HepG2 (cell line): ENCODE data around the gene TAPBP. TPM values are rescaled to one million over a fixed set of nuclear protein-coding genes. Genes with fewer than 3 reads are reported as not detected.
A peak's percentile ranks its signal among the peaks of the same experiment; 100 is the strongest.

Experiments used
- ATF1 ChIP-seq: IDR thresholded peaks from 2 replicates; pipeline ENCODE4 v1.6.1; 2016; ENCODE audit warnings: mild to moderate bottlenecking, control low read depth
- BRD4 ChIP-seq: sonication (generic); formaldehyde crosslinking; IDR thresholded peaks from 2 replicates; pipeline ENCODE4 v1.4.0; 2020; ENCODE audit warnings: missing genetic modification reagents
- CAMTA2 ChIP-seq: sonication (generic); formaldehyde crosslinking; IDR thresholded peaks from 2 replicates; pipeline ENCODE4 v1.4.0; 2020; ENCODE audit warnings: mild to moderate bottlenecking, missing genetic modification reagents, borderline replicate concordance
- CBX5 ChIP-seq: sonication (generic); formaldehyde crosslinking; IDR thresholded peaks from 2 replicates; pipeline ENCODE4 v1.4.0; 2020; ENCODE audit warnings: missing genetic modification reagents, borderline replicate concordance
- ETV5 ChIP-seq: IDR thresholded peaks from 2 replicates; pipeline ENCODE4 v1.6.1; 2018; ENCODE audit warnings: missing biosample characterization, missing genetic modification reagents, inconsistent platforms, borderline replicate concordance
- GLMP ChIP-seq: sonication (generic); formaldehyde crosslinking; IDR thresholded peaks from 2 replicates; pipeline ENCODE4 v1.9.0; 2021; ENCODE audit warnings: missing genetic modification reagents, mild to moderate bottlenecking, borderline replicate concordance
- KMT2A ChIP-seq: sonication (generic); formaldehyde crosslinking; IDR thresholded peaks from 2 replicates; pipeline ENCODE4 v1.4.0; 2020; ENCODE audit warnings: missing genetic modification reagents
- MIER2 ChIP-seq: IDR thresholded peaks from 2 replicates; pipeline ENCODE4 v1.6.1; 2016; ENCODE audit warnings: missing biosample characterization, missing genetic modification reagents
- NR2F6 ChIP-seq, 2 experiments: IDR thresholded peaks; 2 replicates each; pipeline ENCODE4 v1.6.1; 2016; ENCODE audit warnings: antibody characterized with exemption in 1 of 2, mild to moderate bottlenecking in 1 of 2
- SP4 ChIP-seq: sonication (generic); formaldehyde crosslinking; IDR thresholded peaks from 2 replicates; pipeline ENCODE4 v1.8.1; 2023; ENCODE audit warnings: mild to moderate bottlenecking, missing genetic modification reagents
- TRAFD1 ChIP-seq: sonication (generic); formaldehyde crosslinking; IDR thresholded peaks from 2 replicates; pipeline ENCODE4 v1.5.1; 2020; ENCODE audit warnings: missing genetic modification reagents, mild to moderate bottlenecking, borderline replicate concordance
- ZFP1 ChIP-seq: IDR thresholded peaks from 2 replicates; pipeline ENCODE4 v1.6.1; 2016
- ZNF446 ChIP-seq: sonication (generic); formaldehyde crosslinking; IDR thresholded peaks from 2 replicates; pipeline ENCODE4 v1.5.0; 2020; ENCODE audit warnings: mild to moderate bottlenecking, missing genetic modification reagents
- ZNF530 ChIP-seq: sonication (generic); formaldehyde crosslinking; IDR thresholded peaks from 2 replicates; pipeline ENCODE4 v1.5.0; 2020; ENCODE audit warnings: low read depth, mild to moderate bottlenecking, missing genetic modification reagents
- ZNF709 ChIP-seq: sonication (generic); formaldehyde crosslinking; IDR thresholded peaks from 2 replicates; pipeline ENCODE4 v1.5.0; 2020; ENCODE audit warnings: mild to moderate bottlenecking, missing genetic modification reagents
- ZNF737 ChIP-seq: sonication (generic); formaldehyde crosslinking; IDR thresholded peaks from 2 replicates; pipeline ENCODE4 v1.5.0; 2020; ENCODE audit warnings: missing genetic modification reagents, mild to moderate bottlenecking, borderline replicate concordance
- ZNF788 ChIP-seq: sonication (generic); formaldehyde crosslinking; IDR thresholded peaks from 2 replicates; pipeline ENCODE4 v1.5.0; 2020; ENCODE audit warnings: mild to moderate bottlenecking, missing genetic modification reagents, borderline replicate concordance
- polyA plus RNA-seq, 8 experiments: library from polyadenylated mRNA; depleted of rRNA in 3 of 8; stranded (reverse) in 7 of 8; unstranded in 1 of 8; fragments of >200 nt; fragmentation: Illumina TruSeq in 4 of 8; extraction: Trizol in 4 of 8; gene quantifications; 2 replicates each; pipeline versions ENCODE4 v1.2.1 to v1.2.3, GENCODE V29; 2011 to 2016; ENCODE audit warnings: low read depth in 4 of 8, missing spikeins in 1 of 8, mixed read lengths in 1 of 8; ENCODE audit not compliant: insufficient read depth in 1 of 8
- total RNA-seq, 5 experiments: library from RNA; depleted of rRNA; stranded (reverse); fragments of >200 nt; fragmentation: Illumina TruSeq; extraction: Trizol; gene quantifications; 2 replicates each; pipeline ENCODE4 v1.2.3, GENCODE V29; 2016; ENCODE audit warnings: low read depth in 1 of 5
- TF ChIP-seq, protein P1 (sequence below), 2 experiments: sonication (generic) in 1 of 2; formaldehyde crosslinking in 1 of 2; IDR thresholded peaks; 2 replicates each; pipeline versions ENCODE4 v1.5.1 to v1.6.1; 2011 to 2020; ENCODE audit warnings: borderline replicate concordance in 1 of 2, low read depth in 1 of 2, low read length in 1 of 2, mild to moderate bottlenecking in 1 of 2, missing genetic modification reagents in 1 of 2, moderate library complexity in 1 of 2
- TF ChIP-seq, protein P2 (sequence below): sonication (generic); formaldehyde crosslinking; IDR thresholded peaks from 2 replicates; pipeline ENCODE4 v1.4.0; 2020; ENCODE audit warnings: missing genetic modification reagents, borderline replicate concordance
- TF ChIP-seq, protein P3 (sequence below): sonication (generic); formaldehyde crosslinking; IDR thresholded peaks from 2 replicates; pipeline ENCODE4 v1.4.0; 2020; ENCODE audit warnings: mild to moderate bottlenecking, missing genetic modification reagents

TAPBP gene
- total and polyA plus RNA-seq, 2 of the 13 experiments (the other 11 are each of a cell fraction or from before 2014, with no cell fraction given) = 27.4 to 32.3 TPM

- TF ChIP-seq, protein P1, sequence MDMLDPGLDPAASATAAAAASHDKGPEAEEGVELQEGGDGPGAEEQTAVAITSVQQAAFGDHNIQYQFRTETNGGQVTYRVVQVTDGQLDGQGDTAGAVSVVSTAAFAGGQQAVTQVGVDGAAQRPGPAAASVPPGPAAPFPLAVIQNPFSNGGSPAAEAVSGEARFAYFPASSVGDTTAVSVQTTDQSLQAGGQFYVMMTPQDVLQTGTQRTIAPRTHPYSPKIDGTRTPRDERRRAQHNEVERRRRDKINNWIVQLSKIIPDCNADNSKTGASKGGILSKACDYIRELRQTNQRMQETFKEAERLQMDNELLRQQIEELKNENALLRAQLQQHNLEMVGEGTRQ (IDR thresholded peaks at IDR 0.05; ENCODE audit: low read depth, low read length) = no peak
- TF ChIP-seq, protein P1 (CRISPR knock-in tag; IDR thresholded peaks at IDR 0.05; ENCODE audit: borderline replicate concordance) = no peak
- TF ChIP-seq MIER2 (CRISPR knock-in tag) = no peak
- TF ChIP-seq CAMTA2 = 0 out of 2 replicates have a peak, but pooled peaks have one; percentile 82
- no peak for TF ChIP-seq ATF1 (CRISPR knock-in tag)
- 0 out of 2 replicates have a peak, but pooled peaks have one; percentile 6 for TF ChIP-seq KMT2A (CRISPR knock-in tag)
- TF ChIP-seq CBX5 (CRISPR knock-in tag) = 0 out of 2 replicates have a peak, but pooled peaks have one; percentile 33
- TF ChIP-seq SP4 (CRISPR knock-in tag) = peak; percentile 41
- no peak for TF ChIP-seq ZNF530 (CRISPR knock-in tag)
- TF ChIP-seq ZFP1 = no peak
- no peak for TF ChIP-seq ETV5
- TF ChIP-seq ZNF737 = peak; percentile 82; the same call in 1 of the 2 replicates
- TF ChIP-seq BRD4 (CRISPR knock-in tag) = 0 out of 2 replicates have a peak, but pooled peaks have one; percentile 42
- peak; percentile 85; the same call in 1 of the 2 replicates for TF ChIP-seq ZNF446 (CRISPR knock-in tag)
- TF ChIP-seq TRAFD1 (CRISPR knock-in tag) = no peak
- no peak for TF ChIP-seq GLMP
- TF ChIP-seq, protein P2, sequence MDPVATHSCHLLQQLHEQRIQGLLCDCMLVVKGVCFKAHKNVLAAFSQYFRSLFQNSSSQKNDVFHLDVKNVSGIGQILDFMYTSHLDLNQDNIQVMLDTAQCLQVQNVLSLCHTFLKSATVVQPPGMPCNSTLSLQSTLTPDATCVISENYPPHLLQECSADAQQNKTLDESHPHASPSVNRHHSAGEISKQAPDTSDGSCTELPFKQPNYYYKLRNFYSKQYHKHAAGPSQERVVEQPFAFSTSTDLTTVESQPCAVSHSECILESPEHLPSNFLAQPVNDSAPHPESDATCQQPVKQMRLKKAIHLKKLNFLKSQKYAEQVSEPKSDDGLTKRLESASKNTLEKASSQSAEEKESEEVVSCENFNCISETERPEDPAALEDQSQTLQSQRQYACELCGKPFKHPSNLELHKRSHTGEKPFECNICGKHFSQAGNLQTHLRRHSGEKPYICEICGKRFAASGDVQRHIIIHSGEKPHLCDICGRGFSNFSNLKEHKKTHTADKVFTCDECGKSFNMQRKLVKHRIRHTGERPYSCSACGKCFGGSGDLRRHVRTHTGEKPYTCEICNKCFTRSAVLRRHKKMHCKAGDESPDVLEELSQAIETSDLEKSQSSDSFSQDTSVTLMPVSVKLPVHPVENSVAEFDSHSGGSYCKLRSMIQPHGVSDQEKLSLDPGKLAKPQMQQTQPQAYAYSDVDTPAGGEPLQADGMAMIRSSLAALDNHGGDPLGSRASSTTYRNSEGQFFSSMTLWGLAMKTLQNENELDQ (CRISPR knock-in tag) = 0 out of 2 replicates have a peak, but pooled peaks have one; percentile 46
- TF ChIP-seq ZNF709 (CRISPR knock-in tag) = peak; percentile 19; the same call in 1 of the 2 replicates
- TF ChIP-seq ZNF788 (CRISPR knock-in tag) = 0 out of 2 replicates have a peak, but pooled peaks have one; percentile 27
- TF ChIP-seq NR2F6 (IDR thresholded peaks at IDR 0.05) = no peak
- TF ChIP-seq NR2F6 (CRISPR knock-in tag; IDR thresholded peaks at IDR 0.05) = no peak
- TF ChIP-seq, protein P3, sequence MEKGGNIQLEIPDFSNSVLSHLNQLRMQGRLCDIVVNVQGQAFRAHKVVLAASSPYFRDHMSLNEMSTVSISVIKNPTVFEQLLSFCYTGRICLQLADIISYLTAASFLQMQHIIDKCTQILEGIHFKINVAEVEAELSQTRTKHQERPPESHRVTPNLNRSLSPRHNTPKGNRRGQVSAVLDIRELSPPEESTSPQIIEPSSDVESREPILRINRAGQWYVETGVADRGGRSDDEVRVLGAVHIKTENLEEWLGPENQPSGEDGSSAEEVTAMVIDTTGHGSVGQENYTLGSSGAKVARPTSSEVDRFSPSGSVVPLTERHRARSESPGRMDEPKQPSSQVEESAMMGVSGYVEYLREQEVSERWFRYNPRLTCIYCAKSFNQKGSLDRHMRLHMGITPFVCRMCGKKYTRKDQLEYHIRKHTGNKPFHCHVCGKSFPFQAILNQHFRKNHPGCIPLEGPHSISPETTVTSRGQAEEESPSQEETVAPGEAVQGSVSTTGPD (CRISPR knock-in tag) = peak; percentile 18; the same call in 1 of the 2 replicates
These were observed 24.0 kb downstream of the TAPBP start (continued) for GRCh38 chr6:33289784-33290315.
